Lower leg skin (tissue), 3 donors: Measurements from ENCODE around the gene CAPN8.

Experiments
- POLR2A ChIP-seq, 2 donors: fragments of 450-650 bp; IDR thresholded peaks; one replicate each; pipeline ENCODE4 v1.6.1; 2016 to 2017; ENCODE audit warnings: antibody characterized with exemption in 2 of 2, mild to moderate bottlenecking in 1 of 2, moderate library complexity in 1 of 2
- TF ChIP-seq, protein P1 (sequence below), 3 donors: fragments of 450-650 bp; IDR thresholded peaks; one replicate each; pipeline ENCODE4 v1.5.1; 2016; ENCODE audit warnings: antibody characterized with exemption in 3 of 3, mild to moderate bottlenecking in 3 of 3, moderate library complexity in 2 of 3

DNA sequence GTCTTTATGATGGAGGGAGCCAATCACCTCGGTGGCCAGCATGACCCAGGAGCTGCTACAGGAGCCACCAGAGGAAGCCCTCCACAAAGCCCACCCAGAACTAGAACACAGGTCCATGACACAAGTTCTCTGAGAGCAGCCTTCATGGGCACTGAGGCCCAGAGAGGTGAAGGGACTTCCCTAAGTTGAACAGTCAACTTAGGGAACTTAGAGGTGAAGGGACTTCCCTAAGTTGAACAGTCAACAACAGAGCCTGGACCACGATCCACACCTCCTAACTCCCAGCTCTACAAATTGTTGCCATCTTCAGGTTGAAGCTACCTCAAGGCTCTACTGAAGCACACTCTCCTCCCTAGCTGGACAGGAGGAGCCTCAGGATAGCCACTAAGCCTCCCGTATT is 139.5 kb downstream of the CAPN8 start:
- TF ChIP-seq, protein P1, sequence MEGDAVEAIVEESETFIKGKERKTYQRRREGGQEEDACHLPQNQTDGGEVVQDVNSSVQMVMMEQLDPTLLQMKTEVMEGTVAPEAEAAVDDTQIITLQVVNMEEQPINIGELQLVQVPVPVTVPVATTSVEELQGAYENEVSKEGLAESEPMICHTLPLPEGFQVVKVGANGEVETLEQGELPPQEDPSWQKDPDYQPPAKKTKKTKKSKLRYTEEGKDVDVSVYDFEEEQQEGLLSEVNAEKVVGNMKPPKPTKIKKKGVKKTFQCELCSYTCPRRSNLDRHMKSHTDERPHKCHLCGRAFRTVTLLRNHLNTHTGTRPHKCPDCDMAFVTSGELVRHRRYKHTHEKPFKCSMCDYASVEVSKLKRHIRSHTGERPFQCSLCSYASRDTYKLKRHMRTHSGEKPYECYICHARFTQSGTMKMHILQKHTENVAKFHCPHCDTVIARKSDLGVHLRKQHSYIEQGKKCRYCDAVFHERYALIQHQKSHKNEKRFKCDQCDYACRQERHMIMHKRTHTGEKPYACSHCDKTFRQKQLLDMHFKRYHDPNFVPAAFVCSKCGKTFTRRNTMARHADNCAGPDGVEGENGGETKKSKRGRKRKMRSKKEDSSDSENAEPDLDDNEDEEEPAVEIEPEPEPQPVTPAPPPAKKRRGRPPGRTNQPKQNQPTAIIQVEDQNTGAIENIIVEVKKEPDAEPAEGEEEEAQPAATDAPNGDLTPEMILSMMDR (IDR thresholded peaks at IDR 0.05), result no peak
- no peak for TF ChIP-seq POLR2A (IDR thresholded peaks at IDR 0.05)
